Endothelial cell of umbilical vein (primary cell): Measurements from ENCODE around the gene ARHGAP20. TPM values are rescaled to one million over a fixed set of nuclear protein-coding genes. Genes with fewer than 3 reads are reported as not detected.

Source experiments
- BruUV-seq: library from RNA; stranded (reverse); fragments of 400-500 nt; replicated peaks from 2 replicates; lab custom pipeline; 2021; lab: Mats Ljungman, UMichigan
- CTCF ChIA-PET: fragments of 300-600, 350-600 bp; sonication (Branson Sonifier 250); formaldehyde crosslinking; loops from one replicate; lab custom pipeline; 2021; ENCODE audit warnings: antibody characterized with exemption, inconsistent platforms; lab: Charles Lee
- POLR2A ChIA-PET: fragments of 300-600, 350-600 bp; sonication (Branson Sonifier 250); formaldehyde crosslinking; loops from one replicate; lab custom pipeline; 2021; ENCODE audit warnings: antibody characterized with exemption, inconsistent platforms; lab: Charles Lee
- DNase-seq: peaks from one replicate; pipeline ENCODE4 v3.0.0-alpha.2; 2011; ENCODE audit warnings: low read depth, low spot score
- FAIRE-seq: peaks from 2 replicates; lab custom pipeline; 2011; peaks lifted over from hg19 to GRCh38; lab: Jason Lieb, UNC
- H2AFZ ChIP-seq: 2 replicates; pipeline ENCODE4 v1.6.0; 2012; ENCODE audit warnings: low read depth, low read length, control low read depth, inconsistent platforms
- H3K27ac ChIP-seq: 2 replicates; pipeline ENCODE4 v1.5.1; 2011; ENCODE audit warnings: low read depth, mild to moderate bottlenecking, control low read depth, low read length, moderate library complexity; ENCODE audit not compliant: insufficient read depth
- H3K27me3 ChIP-seq, 2 experiments: 2 replicates each; pipeline versions ENCODE4 v1.6.0 to v1.6.1; 2011; ENCODE audit warnings: low read length in 2 of 2, mixed read lengths in 1 of 2; ENCODE audit not compliant: control insufficient read depth in 2 of 2, insufficient read depth in 2 of 2
- H3K36me3 ChIP-seq, 2 experiments: 2 replicates in 1 of 2; 3 replicates in 1 of 2; pipeline ENCODE4 v1.5.1; 2011; ENCODE audit warnings: low read length in 2 of 2, mild to moderate bottlenecking in 1 of 2, moderate library complexity in 1 of 2; ENCODE audit not compliant: control insufficient read depth in 2 of 2, insufficient read depth in 2 of 2; ENCODE audit errors: extremely low read depth in 1 of 2
- H3K4me1 ChIP-seq: 3 replicates; pipeline ENCODE4 v1.5.1; 2011; ENCODE audit warnings: mild to moderate bottlenecking, low read length; ENCODE audit not compliant: control insufficient read depth, insufficient read depth; ENCODE audit errors: extremely low read depth
- H3K4me2 ChIP-seq: 2 replicates; pipeline ENCODE4 v1.6.1; 2011; ENCODE audit warnings: low read length, control low read depth, mixed read lengths; ENCODE audit not compliant: insufficient read depth
- H3K4me3 ChIP-seq, 3 experiments: fragments of 200-600 bp in 1 of 3; sonication (generic), shearing (Covaris generic) in 1 of 3; replicated peaks in 1 of 3; 2 replicates each; pipeline ENCODE4 v1.5.1; 2011 to 2016; ENCODE audit warnings: control low read depth in 3 of 3, low read length in 3 of 3, mild to moderate bottlenecking in 2 of 3, inconsistent platforms in 1 of 3, low read depth in 1 of 3, moderate library complexity in 1 of 3; ENCODE audit not compliant: insufficient read depth in 1 of 3
- H3K79me2 ChIP-seq: 2 replicates; pipeline ENCODE4 v1.6.0; 2012; ENCODE audit warnings: low read length, inconsistent platforms; ENCODE audit not compliant: control insufficient read depth, insufficient read depth
- H3K9ac ChIP-seq: replicated peaks from 2 replicates; pipeline ENCODE3; 2011; ENCODE audit warnings: low read length, control low read depth; ENCODE audit not compliant: insufficient read depth; ENCODE audit errors: extremely low read depth
- H3K9me1 ChIP-seq: replicated peaks from 3 replicates; pipeline ENCODE4 v1.6.0; 2011; ENCODE audit warnings: mild to moderate bottlenecking, low read length; ENCODE audit not compliant: control insufficient read depth, insufficient read depth; ENCODE audit errors: extremely low read depth
- H3K9me3 ChIP-seq: replicated peaks from 2 replicates; pipeline ENCODE4 v1.5.1; 2012; ENCODE audit warnings: low read length, inconsistent platforms; ENCODE audit not compliant: control insufficient read depth, insufficient read depth
- H4K20me1 ChIP-seq: replicated peaks from 2 replicates; pipeline ENCODE3; 2011; ENCODE audit warnings: mild to moderate bottlenecking, low read length; ENCODE audit not compliant: control insufficient read depth, insufficient read depth; ENCODE audit errors: extremely low read depth
- CTCF ChIP-seq, 2 donors: IDR thresholded peaks; 1 replicate in 1 of 2; 2 replicates in 1 of 2; pipeline ENCODE4 v1.5.1; 2011; ENCODE audit warnings: low read length in 2 of 2, mild to moderate bottlenecking in 2 of 2, moderate library complexity in 2 of 2, control low read depth in 1 of 2, inconsistent platforms in 1 of 2, low read depth in 1 of 2; ENCODE audit not compliant: insufficient read depth in 1 of 2; ENCODE audit errors: extremely low read depth in 1 of 2
- EZH2 ChIP-seq: IDR thresholded peaks from 2 replicates; pipeline ENCODE4 v1.6.1; 2012; ENCODE audit warnings: borderline replicate concordance, low read depth, mild to moderate bottlenecking, moderate library complexity, low read length, inconsistent platforms; ENCODE audit not compliant: severe bottlenecking
- FOS ChIP-seq: IDR thresholded peaks from 2 replicates; pipeline ENCODE4 v1.6.1; 2011; ENCODE audit warnings: mild to moderate bottlenecking, low read length, moderate library complexity, borderline replicate concordance; ENCODE audit not compliant: insufficient read depth
- GATA2 ChIP-seq: IDR thresholded peaks from 2 replicates; pipeline ENCODE4 v1.7.0; 2011; ENCODE audit warnings: low read depth, mild to moderate bottlenecking, moderate library complexity, mixed read lengths, low read length; ENCODE audit not compliant: insufficient read length, insufficient read depth
- JUN ChIP-seq: IDR thresholded peaks from 2 replicates; pipeline ENCODE4 v1.6.1; 2011; ENCODE audit warnings: borderline replicate concordance, low read depth; ENCODE audit not compliant: insufficient read length, insufficient read depth
- MAX ChIP-seq: IDR thresholded peaks from 2 replicates; pipeline ENCODE4 v1.6.1; 2011; ENCODE audit not compliant: insufficient read depth, insufficient read length
- MYC ChIP-seq: IDR thresholded peaks from one replicate; pipeline ENCODE4 v1.6.1; 2011; ENCODE audit warnings: mild to moderate bottlenecking, low read depth, low read length
- POLR2A ChIP-seq: IDR thresholded peaks from 2 replicates; pipeline ENCODE4 v1.6.1; 2012; ENCODE audit warnings: low read depth, mild to moderate bottlenecking, control low read depth, low read length
- POLR2AphosphoS5 ChIP-seq: IDR thresholded peaks from 2 replicates; pipeline ENCODE4 v1.6.1; 2012; ENCODE audit warnings: low read depth, mild to moderate bottlenecking, control low read depth, low read length, moderate library complexity; ENCODE audit not compliant: insufficient read depth
- dilution Hi-C: fragments of 300-500 bp; cut with MboI; formaldehyde crosslinking; loops from one replicate; pipeline ENCODE4 v1.15.0; 2019; ENCODE audit warnings: low sequenced_read_pairs; ENCODE audit not compliant: extremely low pct_ligation_motif_present
- intact Hi-C: fragments of 100-400 bp; cut with micrococcal nuclease; formaldehyde crosslinking; loops from one replicate; pipeline ENCODE4 v1.10.0; 2022
- polyA plus RNA-seq, 4 experiments: library from polyadenylated mRNA; depleted of rRNA in 3 of 4; stranded (reverse) in 3 of 4; unstranded in 1 of 4; fragments of >200 nt; gene quantifications; 2 replicates each; pipeline versions ENCODE4 v1.2.1 to v1.2.3, GENCODE V29; 2011 to 2012; ENCODE audit warnings: missing spikeins in 1 of 4
- total RNA-seq: library from RNA; stranded (reverse); gene quantifications from 2 replicates; pipeline ENCODE4 v1.2.3, GENCODE V29; 2021

The ARHGAP20 gene
- total and polyA plus RNA-seq, 2 donors (not counting 3 experiments of a cell fraction or from before 2014, with no cell fraction given): 0.51 to 1.1 TPM

GRCh38 chr11:110691926-110692325, 20.3 kb downstream of the ARHGAP20 start:
- intact Hi-C loops: no loop called here
- dilution Hi-C loops: no loop called here
- H3K4me1 ChIP-seq: no peaks in the 10 kb centered on the region
- no peaks in the 10 kb centered on the region for H3K9me3 ChIP-seq
- no peaks in the 10 kb centered on the region for H3K36me3 ChIP-seq
- ChIA-PET CTCF (interaction anchor here (1.2 kb wide), 1 partner anchor 10 kb away, joined by 3 read pairs; no protein-coding TSS in a partner anchor), POLR2A (no interaction called here)
- H3K4me3 ChIP-seq: no peak overlapping the region
- no peak for FAIRE-seq
- H2AFZ ChIP-seq: no peak overlapping the region
- no peak overlapping the region for H3K4me2 ChIP-seq
- H3K79me2 ChIP-seq: no peaks in the 10 kb centered on the region
- no peaks in the 10 kb centered on the region for H4K20me1 ChIP-seq
- no peak overlapping the region for H3K27ac ChIP-seq
- TF ChIP-seq CTCF (IDR thresholded peaks at IDR 0.05; ENCODE audit: extremely low read depth in 1 of 2, insufficient read depth in 1 of 2, low read depth in 1 of 2, low read length in 2 of 2): no peak
- no peak for TF ChIP-seq GATA2
- TF ChIP-seq MYC: no peak
- no peak for TF ChIP-seq FOS
- no peak for TF ChIP-seq EZH2
- TF ChIP-seq POLR2A: no peak
- no peak for TF ChIP-seq POLR2AphosphoS5
- no peak for TF ChIP-seq JUN
- TF ChIP-seq MAX: no peak
- DNase-seq: no peak
- no peaks in the 10 kb centered on the region for H3K9me1 ChIP-seq
- H3K27me3 ChIP-seq: no peaks in the 10 kb centered on the region
- H3K9ac ChIP-seq: no peak overlapping the region
- no TSS peak for BruUV-seq
